ENCODE data around the gene KCTD17. TPM values are rescaled to one million over a fixed set of nuclear protein-coding genes. Genes with fewer than 3 reads are reported as not detected.

Gene KCTD17
- total RNA-seq, 1 experiment from 2014 or later: 39.1 TPM

DNA sequence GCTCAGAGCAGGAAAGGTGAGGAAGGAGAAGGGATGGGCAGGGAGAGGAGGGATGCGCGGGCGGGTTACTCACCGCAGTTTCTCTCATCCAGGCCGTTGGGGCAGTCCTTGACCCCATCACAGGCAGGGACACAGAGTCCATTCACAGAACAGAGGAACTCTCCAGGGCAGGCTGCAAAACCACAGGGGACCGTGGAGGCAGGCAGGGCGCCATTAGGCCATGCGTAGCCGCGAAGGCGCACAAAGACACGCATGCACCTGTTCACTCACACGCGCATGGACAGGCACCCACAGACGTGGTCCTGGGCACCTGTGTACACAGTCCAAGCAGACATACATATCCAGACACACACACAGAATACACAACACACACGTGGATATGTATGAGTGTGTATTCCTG is 23.0 kb downstream of the KCTD17 start:
- Histone ChIP-seq H3K4me1 (ENCODE audit: insufficient read depth, low read length, poor library complexity, severe bottlenecking) (no peaks in the 10 kb centered on the region), H3K9me3 (ENCODE audit: low read depth, low read length, poor library complexity, severe bottlenecking) (no peaks in the 10 kb centered on the region), H3K27ac (ENCODE audit: low read depth, low read length, poor library complexity, severe bottlenecking) (no peak overlapping the region), H3K27me3 (replicated peaks; ENCODE audit: insufficient read depth, low read depth, low read length, poor library complexity) (peaks cover 35% of the 10 kb centered on the region), H3K4me3 (ENCODE audit: low read depth, low read length, poor library complexity, severe bottlenecking) (no peak overlapping the region), H3K36me3 (ENCODE audit: insufficient read depth, low read length, poor library complexity, severe bottlenecking) (no peaks in the 10 kb centered on the region)
- POLR2A ChIA-PET (ENCODE audit: low non-redundant PET): no interaction called here
- TF ChIP-seq, protein P1, sequence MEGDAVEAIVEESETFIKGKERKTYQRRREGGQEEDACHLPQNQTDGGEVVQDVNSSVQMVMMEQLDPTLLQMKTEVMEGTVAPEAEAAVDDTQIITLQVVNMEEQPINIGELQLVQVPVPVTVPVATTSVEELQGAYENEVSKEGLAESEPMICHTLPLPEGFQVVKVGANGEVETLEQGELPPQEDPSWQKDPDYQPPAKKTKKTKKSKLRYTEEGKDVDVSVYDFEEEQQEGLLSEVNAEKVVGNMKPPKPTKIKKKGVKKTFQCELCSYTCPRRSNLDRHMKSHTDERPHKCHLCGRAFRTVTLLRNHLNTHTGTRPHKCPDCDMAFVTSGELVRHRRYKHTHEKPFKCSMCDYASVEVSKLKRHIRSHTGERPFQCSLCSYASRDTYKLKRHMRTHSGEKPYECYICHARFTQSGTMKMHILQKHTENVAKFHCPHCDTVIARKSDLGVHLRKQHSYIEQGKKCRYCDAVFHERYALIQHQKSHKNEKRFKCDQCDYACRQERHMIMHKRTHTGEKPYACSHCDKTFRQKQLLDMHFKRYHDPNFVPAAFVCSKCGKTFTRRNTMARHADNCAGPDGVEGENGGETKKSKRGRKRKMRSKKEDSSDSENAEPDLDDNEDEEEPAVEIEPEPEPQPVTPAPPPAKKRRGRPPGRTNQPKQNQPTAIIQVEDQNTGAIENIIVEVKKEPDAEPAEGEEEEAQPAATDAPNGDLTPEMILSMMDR (conservative IDR thresholded peaks at IDR 0.05; ENCODE audit: low read depth, low read length): no peak
- TF ChIP-seq EZH2 (IDR thresholded peaks at IDR 0.05; ENCODE audit: borderline replicate concordance, low read depth, low read length, poor library complexity, severe bottlenecking): no peak
- CTCF ChIA-PET: no interaction called here
- intact Hi-C loops (cut with micrococcal nuclease; ENCODE audit: unreplicated experiment): no loop called here
- no peak for DNase-seq (ENCODE audit: low spot score)
- no TSS peak for BruUV-seq (replicated peaks)

DNA sequence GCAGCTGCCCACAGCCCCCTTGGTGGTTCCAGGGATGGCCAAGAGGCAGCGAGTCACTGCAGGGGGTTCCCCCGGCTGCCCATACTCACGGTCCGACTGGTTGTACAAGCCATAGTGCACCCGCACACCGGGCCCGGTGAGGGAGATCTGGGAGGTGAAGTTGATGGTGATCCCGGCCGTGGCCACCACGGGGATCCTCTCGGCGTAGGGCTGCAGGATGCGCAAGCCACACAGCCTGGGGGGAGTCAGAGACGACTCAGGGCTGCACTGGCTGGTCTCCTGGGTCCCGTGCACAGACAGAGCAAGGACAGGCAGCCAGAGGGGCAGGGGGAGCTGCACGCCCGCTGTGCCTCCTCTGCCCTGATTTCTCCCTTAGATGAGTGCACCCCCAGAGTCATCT is 23.5 kb downstream of the KCTD17 start:
- TF ChIP-seq, protein P1 (conservative IDR thresholded peaks at IDR 0.05; ENCODE audit: low read depth, low read length): no peak
- TF ChIP-seq EZH2 (IDR thresholded peaks at IDR 0.05; ENCODE audit: borderline replicate concordance, low read depth, low read length, poor library complexity, severe bottlenecking): no peak
- DNase-seq (ENCODE audit: low spot score): no peak
- Histone ChIP-seq H3K9me3 (ENCODE audit: low read depth, low read length, poor library complexity, severe bottlenecking) (no peaks in the 10 kb centered on the region), H3K36me3 (ENCODE audit: insufficient read depth, low read length, poor library complexity, severe bottlenecking) (no peaks in the 10 kb centered on the region), H3K4me1 (ENCODE audit: insufficient read depth, low read length, poor library complexity, severe bottlenecking) (no peaks in the 10 kb centered on the region), H3K27me3 (replicated peaks; ENCODE audit: insufficient read depth, low read depth, low read length, poor library complexity) (peaks cover 30% of the 10 kb centered on the region), H3K4me3 (ENCODE audit: low read depth, low read length, poor library complexity, severe bottlenecking) (no peak overlapping the region), H3K27ac (ENCODE audit: low read depth, low read length, poor library complexity, severe bottlenecking) (no peak overlapping the region)
- POLR2A ChIA-PET (ENCODE audit: low non-redundant PET): no interaction called here
- CTCF ChIA-PET: interaction anchor here (0.6 kb wide), 1 partner anchor 78 kb away, joined by 3 read pairs; no protein-coding TSS in a partner anchor
- intact Hi-C loops (cut with micrococcal nuclease; ENCODE audit: unreplicated experiment): loop anchor here (5.0 kb wide), 1 partner anchor 122 kb away; no protein-coding TSS in a partner anchor
- BruUV-seq (replicated peaks): no TSS peak

DNA sequence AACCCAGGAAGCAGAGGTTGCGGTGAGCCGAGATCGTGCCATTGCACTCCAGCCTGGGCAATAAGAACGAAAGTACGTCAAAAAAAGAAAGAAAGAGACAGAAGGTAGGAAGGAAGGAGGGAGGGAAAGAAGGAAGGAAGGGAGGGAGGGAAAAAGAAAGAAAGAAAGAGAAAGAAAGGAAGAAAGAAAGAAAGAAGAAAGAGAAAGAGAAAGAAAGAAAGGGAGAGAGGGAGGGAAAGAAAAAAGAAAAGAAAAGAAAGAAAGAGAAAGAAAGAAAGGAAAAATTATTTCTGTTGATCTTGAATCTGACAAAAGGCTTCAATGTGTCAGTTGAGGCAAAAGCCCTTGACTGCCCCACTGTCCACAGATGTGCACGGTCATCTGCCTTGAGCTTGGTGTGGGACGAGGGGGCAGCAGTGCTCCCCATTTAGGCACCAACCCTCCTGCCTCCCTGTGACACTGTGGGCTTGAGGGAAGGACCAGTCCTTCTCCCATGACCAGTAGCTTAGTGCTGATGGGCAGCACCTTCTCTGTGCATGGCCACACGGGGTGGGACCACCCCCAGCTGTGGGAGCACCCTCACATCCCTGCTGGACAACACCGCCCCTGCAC is 24.4 kb downstream of the KCTD17 start:
- TF ChIP-seq EZH2 (IDR thresholded peaks at IDR 0.05; ENCODE audit: borderline replicate concordance, low read depth, low read length, poor library complexity, severe bottlenecking): no peak
- TF ChIP-seq, protein P1 (conservative IDR thresholded peaks at IDR 0.05; ENCODE audit: low read depth, low read length): no peak

More for the DNA sequence above, 24.4 kb downstream of the KCTD17 start:
- Histone ChIP-seq H3K36me3 (ENCODE audit: insufficient read depth, low read length, poor library complexity, severe bottlenecking) (no peaks in the 10 kb centered on the region), H3K4me1 (ENCODE audit: insufficient read depth, low read length, poor library complexity, severe bottlenecking) (no peaks in the 10 kb centered on the region), H3K27ac (ENCODE audit: low read depth, low read length, poor library complexity, severe bottlenecking) (no peak overlapping the region), H3K4me3 (ENCODE audit: low read depth, low read length, poor library complexity, severe bottlenecking) (no peak overlapping the region), H3K27me3 (replicated peaks; ENCODE audit: insufficient read depth, low read depth, low read length, poor library complexity) (peaks cover 25% of the 10 kb centered on the region), H3K9me3 (ENCODE audit: low read depth, low read length, poor library complexity, severe bottlenecking) (no peaks in the 10 kb centered on the region)
- CTCF ChIA-PET: interaction anchor here (0.6 kb wide), 1 partner anchor 77 kb away, joined by 3 read pairs; no protein-coding TSS in a partner anchor
- no TSS peak for BruUV-seq (replicated peaks)
- POLR2A ChIA-PET (ENCODE audit: low non-redundant PET): no interaction called here
- intact Hi-C loops (cut with micrococcal nuclease; ENCODE audit: unreplicated experiment): loop anchor here (5.0 kb wide), 1 partner anchor 121 kb away; no protein-coding TSS in a partner anchor
- DNase-seq (ENCODE audit: low spot score): no peak

Measured in A673 (cell line).